ENCODE results near the gene LNP1.

- no peak for TF ChIP-seq SMAD4 (CRISPR knock-in tag; conservative IDR thresholded peaks at IDR 0.05)
- no peak for TF ChIP-seq MAX (CRISPR knock-in tag; IDR thresholded peaks at IDR 0.05)
- TF ChIP-seq RFX1 (IDR thresholded peaks at IDR 0.05), result no peak
- TF ChIP-seq THRA (IDR thresholded peaks at IDR 0.05), result no peak
- no peak for TF ChIP-seq ZC3H11A (IDR thresholded peaks at IDR 0.05; ENCODE audit: low read depth, low read length)
Measured at GRCh38 chr3:100449214-100449613, 47.9 kb downstream of the LNP1 start.

All from K562 (cell line).